Dendritic cell treated with granulocyte-macrophage colony-stimulating factor and Interleukin-4, amounts not matched to agents 40 ng/mL and 50 ng/mL, for 4 days (primary cell): Measurements from ENCODE around the gene TDRD10.

Experiments used
- H3K27ac Mint-ChIP-seq: one replicate; pipeline ENCODE4 v1.8.0; 2022; ENCODE audit warnings: mild to moderate bottlenecking, mixed read lengths
- H3K27me3 Mint-ChIP-seq: one replicate; pipeline ENCODE4 v1.8.0; 2022; ENCODE audit warnings: mild to moderate bottlenecking, mixed read lengths
- H3K36me3 Mint-ChIP-seq: one replicate; pipeline ENCODE4 v1.8.0; 2022; ENCODE audit warnings: low read depth, mixed read lengths
- H3K4me1 Mint-ChIP-seq: one replicate; pipeline ENCODE4 v1.8.0; 2022; ENCODE audit warnings: low read depth, mixed read lengths
- H3K4me3 Mint-ChIP-seq: one replicate; pipeline ENCODE4 v1.8.0; 2022; ENCODE audit warnings: mild to moderate bottlenecking, moderate library complexity, mixed read lengths
- H3K9me3 Mint-ChIP-seq: one replicate; pipeline ENCODE4 v1.8.0; 2022; ENCODE audit warnings: mixed read lengths
- intact Hi-C: fragments of 100-400 bp; cut with micrococcal nuclease; formaldehyde crosslinking; loops from one replicate; pipeline ENCODE4 v1.15.0; 2022

Gene TDRD10

GRCh38 chr1:154577346-154578057 lies 75.5 kb downstream of the TDRD10 start:
- H3K9me3 Mint-ChIP-seq: no peaks in the 10 kb centered on the region
- H3K36me3 Mint-ChIP-seq: peaks cover 45% of the 10 kb centered on the region
- no peak overlapping the region for H3K27ac Mint-ChIP-seq
- peaks cover 3% of the 10 kb centered on the region for H3K27me3 Mint-ChIP-seq
- intact Hi-C loops: no loop called here
- H3K4me1 Mint-ChIP-seq: no peaks in the 10 kb centered on the region
- no peak overlapping the region for H3K4me3 Mint-ChIP-seq

DNA sequence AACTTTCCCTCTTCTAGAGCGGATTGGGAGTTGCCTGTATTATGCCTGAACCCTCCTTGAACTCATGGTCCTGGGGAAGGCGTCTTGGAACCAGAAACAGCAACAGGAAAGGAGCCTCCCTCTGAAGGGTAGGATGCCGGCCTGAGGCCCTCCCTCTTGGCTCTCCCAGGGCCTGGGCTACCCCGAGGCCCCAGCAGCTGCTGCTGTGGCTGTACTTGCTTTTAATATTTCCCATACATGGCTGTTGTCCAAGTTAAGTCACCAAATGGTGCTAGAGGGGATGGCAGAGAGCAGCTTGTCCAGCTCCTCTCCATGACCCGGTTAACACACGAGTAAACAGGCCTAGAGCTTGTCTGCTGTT lies 76.0 kb downstream of the TDRD10 start:
- H3K27ac Mint-ChIP-seq: no peak overlapping the region
- H3K27me3 Mint-ChIP-seq: peaks cover 3% of the 10 kb centered on the region

GRCh38 chr1:154579374-154579773 lies 77.4 kb downstream of the TDRD10 start:
- Mint-ChIP-seq H3K4me3 (no peak overlapping the region), H3K27me3 (peaks cover 3% of the 10 kb centered on the region), H3K4me1 (no peaks in the 10 kb centered on the region), H3K27ac (no peak overlapping the region), H3K9me3 (no peaks in the 10 kb centered on the region), H3K36me3 (peaks cover 64% of the 10 kb centered on the region)
- intact Hi-C loops: no loop called here

More for the DNA sequence above, 76.0 kb downstream of the TDRD10 start:
- Mint-ChIP-seq H3K9me3 (no peaks in the 10 kb centered on the region), H3K4me1 (no peaks in the 10 kb centered on the region), H3K4me3 (no peak overlapping the region), H3K36me3 (peaks cover 50% of the 10 kb centered on the region)
- intact Hi-C loops: no loop called here

- intact Hi-C loops: no loop called here
- Mint-ChIP-seq H3K4me1 (no peaks in the 10 kb centered on the region), H3K27me3 (no peaks in the 10 kb centered on the region), H3K4me3 (no peak overlapping the region), H3K27ac (no peak overlapping the region), H3K36me3 (peaks cover 88% of the 10 kb centered on the region), H3K9me3 (no peaks in the 10 kb centered on the region)
Measured at GRCh38 chr1:154581766-154582165, 79.7 kb downstream of the TDRD10 start.

DNA sequence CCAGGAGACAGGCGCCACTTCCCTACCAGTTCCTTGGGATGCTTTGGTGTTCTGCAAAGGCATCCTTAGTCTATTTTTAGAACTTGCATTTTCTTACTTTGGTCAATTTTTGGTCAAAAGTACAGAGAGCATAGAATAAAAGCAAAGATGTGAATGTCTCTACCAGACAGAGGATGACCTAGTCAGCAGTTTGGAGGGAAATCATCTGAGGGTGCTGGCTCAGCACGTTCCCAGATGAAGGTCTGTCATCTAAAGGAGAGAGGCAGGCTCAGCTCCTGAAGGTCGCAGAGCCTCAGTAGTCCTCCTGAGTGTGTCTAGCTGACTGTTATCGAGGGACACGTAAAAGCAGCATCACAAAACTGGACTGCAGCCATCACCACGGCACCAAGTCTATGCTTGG lies 80.9 kb downstream of the TDRD10 start:
- H3K27me3 Mint-ChIP-seq: no peaks in the 10 kb centered on the region
- no peak overlapping the region for H3K27ac Mint-ChIP-seq
- H3K36me3 Mint-ChIP-seq: peaks cover 99% of the 10 kb centered on the region
- no peaks in the 10 kb centered on the region for H3K9me3 Mint-ChIP-seq
- intact Hi-C loops: no loop called here
- H3K4me1 Mint-ChIP-seq: no peaks in the 10 kb centered on the region
- no peak overlapping the region for H3K4me3 Mint-ChIP-seq

- H3K4me3 Mint-ChIP-seq: no peak overlapping the region
- no peaks in the 10 kb centered on the region for H3K27me3 Mint-ChIP-seq
- H3K36me3 Mint-ChIP-seq: peaks cover 100% of the 10 kb centered on the region
- no peak overlapping the region for H3K27ac Mint-ChIP-seq
- no peaks in the 10 kb centered on the region for H3K4me1 Mint-ChIP-seq
- intact Hi-C loops: no loop called here
- H3K9me3 Mint-ChIP-seq: no peaks in the 10 kb centered on the region
Measured at GRCh38 chr1:154583773-154584172, 81.8 kb downstream of the TDRD10 start.

DNA sequence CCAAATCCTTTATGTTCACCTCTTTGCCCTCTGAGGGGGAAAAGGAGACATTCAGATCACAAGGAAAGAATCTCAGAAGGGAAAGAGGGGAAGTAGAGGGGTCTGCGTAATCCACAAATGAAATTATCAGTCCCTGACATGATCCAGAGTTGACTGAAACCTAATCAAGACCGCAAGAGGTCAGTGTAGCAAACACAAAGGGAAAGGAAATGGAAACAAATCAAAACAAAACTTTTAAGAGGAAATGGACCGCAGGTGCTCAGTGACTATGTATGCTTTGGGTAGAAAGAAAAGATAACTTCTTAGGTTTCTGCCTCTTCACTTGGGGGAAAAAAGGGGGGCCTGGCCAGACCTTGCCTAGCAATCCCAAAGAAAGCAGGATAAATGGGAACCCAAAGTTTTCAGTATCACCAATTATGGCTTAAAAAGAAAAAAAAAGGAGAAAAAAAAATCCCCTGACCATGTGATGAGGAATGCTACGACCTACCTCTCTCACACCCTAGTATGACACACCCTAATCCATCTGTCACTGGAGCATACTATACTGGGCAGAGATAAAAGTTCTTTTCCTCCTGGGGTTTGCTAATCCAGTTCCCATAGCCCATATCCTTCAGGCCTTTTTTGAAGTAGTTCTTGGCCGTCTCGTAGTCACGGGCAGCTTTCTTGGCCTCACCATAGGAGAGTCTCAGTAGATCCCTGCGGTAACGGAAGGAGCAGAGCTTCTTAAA lies 82.4 kb downstream of the TDRD10 start:
- Mint-ChIP-seq H3K27ac (no peak overlapping the region), H3K27me3 (no peaks in the 10 kb centered on the region)

DNA sequence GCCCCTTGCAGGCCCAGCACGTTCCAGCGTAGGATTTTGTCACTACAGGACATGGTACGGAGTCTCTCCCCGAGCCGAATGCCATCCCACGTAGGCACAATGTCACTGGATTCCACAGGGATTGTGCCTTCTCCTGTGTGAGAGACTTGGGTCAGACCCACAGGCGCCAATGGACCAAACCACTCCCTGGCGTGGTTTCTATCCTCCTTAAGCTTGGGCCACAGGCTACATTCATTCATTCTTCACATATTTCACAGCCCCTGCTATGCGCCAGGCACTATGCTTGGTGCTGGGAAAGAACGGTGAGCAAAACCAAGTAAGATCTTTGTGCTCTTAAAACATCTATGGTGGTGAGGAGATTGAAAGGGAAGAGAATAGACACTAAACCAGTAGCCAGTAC lies 84.2 kb downstream of the TDRD10 start:
- Mint-ChIP-seq H3K9me3 (no peaks in the 10 kb centered on the region), H3K4me1 (no peaks in the 10 kb centered on the region), H3K27ac (no peak overlapping the region), H3K36me3 (peaks cover 100% of the 10 kb centered on the region), H3K27me3 (no peaks in the 10 kb centered on the region), H3K4me3 (no peak overlapping the region)
- intact Hi-C loops: no loop called here

More for the DNA sequence above, 82.4 kb downstream of the TDRD10 start:
- intact Hi-C loops: no loop called here
- Mint-ChIP-seq H3K9me3 (no peaks in the 10 kb centered on the region), H3K36me3 (peaks cover 100% of the 10 kb centered on the region), H3K4me1 (no peaks in the 10 kb centered on the region), H3K4me3 (no peak overlapping the region)

DNA sequence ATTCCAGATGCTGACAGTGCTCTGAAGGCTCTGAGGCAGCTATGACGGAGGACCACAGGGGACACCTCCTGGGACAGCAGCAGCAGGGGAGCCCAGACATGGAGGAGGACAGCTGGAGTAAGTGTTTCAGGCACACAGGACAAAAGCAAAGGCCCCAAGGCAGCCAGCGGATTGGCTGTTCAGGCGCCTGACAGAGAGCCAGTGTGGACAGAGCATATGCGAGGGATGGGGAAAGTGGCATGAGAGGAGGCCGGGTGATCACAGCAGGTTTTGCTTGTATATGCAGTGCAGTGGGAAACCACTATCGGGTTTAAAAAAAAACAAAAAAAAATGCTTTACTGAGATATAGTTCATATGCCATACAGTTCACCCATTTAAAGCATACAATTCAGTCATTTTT lies 84.6 kb downstream of the TDRD10 start:
- Mint-ChIP-seq H3K4me1 (no peaks in the 10 kb centered on the region), H3K36me3 (peaks cover 100% of the 10 kb centered on the region), H3K4me3 (no peak overlapping the region), H3K9me3 (no peaks in the 10 kb centered on the region), H3K27ac (no peak overlapping the region), H3K27me3 (no peaks in the 10 kb centered on the region)
- intact Hi-C loops: no loop called here

- no peaks in the 10 kb centered on the region for H3K4me1 Mint-ChIP-seq
- H3K27ac Mint-ChIP-seq: no peak overlapping the region
Measured at GRCh38 chr1:154589780-154590179, 87.8 kb downstream of the TDRD10 start.

DNA sequence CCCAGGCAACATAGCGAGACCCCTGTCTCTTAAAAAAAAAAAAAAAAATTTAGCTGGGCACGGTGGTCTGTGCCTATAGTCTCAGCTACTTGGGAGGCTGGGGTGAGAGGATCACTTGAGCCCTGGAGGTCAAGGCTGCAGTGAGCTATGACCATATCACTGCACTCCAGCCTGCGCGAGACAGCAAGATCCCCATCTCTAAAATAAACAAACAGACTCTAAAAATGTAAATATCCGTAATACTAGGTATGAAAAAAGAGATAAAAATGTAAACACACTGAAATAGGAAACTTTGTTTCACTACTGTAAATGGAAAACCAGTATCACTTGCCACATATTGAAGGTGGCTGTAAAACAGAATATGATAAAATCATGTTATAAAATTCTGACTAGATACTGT lies 88.7 kb downstream of the TDRD10 start:
- no peaks in the 10 kb centered on the region for H3K27me3 Mint-ChIP-seq
- H3K9me3 Mint-ChIP-seq: no peaks in the 10 kb centered on the region
- peaks cover 95% of the 10 kb centered on the region for H3K36me3 Mint-ChIP-seq
- intact Hi-C loops: no loop called here
- no peak overlapping the region for H3K27ac Mint-ChIP-seq
- no peaks in the 10 kb centered on the region for H3K4me1 Mint-ChIP-seq
- H3K4me3 Mint-ChIP-seq: no peak overlapping the region

More at GRCh38 chr1:154589780-154590179, 87.8 kb downstream of the TDRD10 start:
- no peaks in the 10 kb centered on the region for H3K27me3 Mint-ChIP-seq
- no peaks in the 10 kb centered on the region for H3K9me3 Mint-ChIP-seq
- H3K36me3 Mint-ChIP-seq: peaks cover 100% of the 10 kb centered on the region
- intact Hi-C loops: no loop called here
- H3K4me3 Mint-ChIP-seq: no peak overlapping the region

DNA sequence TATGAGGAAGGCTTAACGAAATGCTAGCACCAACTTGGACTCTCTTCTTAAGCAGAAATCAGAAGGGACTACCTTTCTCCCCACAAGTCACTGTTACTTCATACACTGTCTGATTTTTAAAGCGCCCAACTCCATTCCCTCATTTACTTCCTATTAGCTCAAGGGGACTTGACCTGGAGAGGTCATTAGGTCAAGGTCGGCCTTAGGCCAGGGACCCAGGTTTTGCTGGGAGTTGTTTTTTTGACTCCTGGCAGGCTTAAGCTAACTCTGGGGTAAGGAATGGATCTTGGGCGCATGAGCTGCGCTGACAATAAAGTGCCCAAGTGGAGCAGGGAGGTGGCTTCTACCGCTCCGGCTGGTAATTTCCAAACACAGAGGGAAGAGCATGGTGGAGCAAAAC lies 89.2 kb downstream of the TDRD10 start:
- peaks cover 95% of the 10 kb centered on the region for H3K36me3 Mint-ChIP-seq
- no peaks in the 10 kb centered on the region for H3K9me3 Mint-ChIP-seq
- intact Hi-C loops: no loop called here
- H3K27me3 Mint-ChIP-seq: no peaks in the 10 kb centered on the region
- no peaks in the 10 kb centered on the region for H3K4me1 Mint-ChIP-seq
- no peak overlapping the region for H3K4me3 Mint-ChIP-seq
- no peak overlapping the region for H3K27ac Mint-ChIP-seq

DNA sequence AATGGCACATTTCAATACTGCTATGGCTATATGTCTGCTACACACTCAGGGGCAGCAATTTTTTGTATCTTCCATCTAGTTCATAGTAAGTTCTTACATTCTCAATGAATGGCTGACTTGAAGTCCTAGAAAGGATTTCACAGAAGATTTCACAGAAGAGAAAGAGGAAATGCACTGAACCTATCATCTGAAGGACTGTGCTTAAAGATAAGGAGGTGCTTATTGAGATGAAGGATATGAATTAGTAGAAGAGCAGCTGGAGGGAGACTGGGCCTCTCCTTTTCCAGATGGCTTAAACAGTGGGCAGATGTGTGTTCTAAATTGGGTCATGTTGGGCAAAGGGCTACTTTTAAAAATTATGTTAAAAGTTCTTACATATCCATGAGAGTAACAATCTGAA lies 91.4 kb downstream of the TDRD10 start:
- no peak overlapping the region for H3K4me3 Mint-ChIP-seq
- intact Hi-C loops: no loop called here
- H3K4me1 Mint-ChIP-seq: peaks cover 9% of the 10 kb centered on the region
- H3K9me3 Mint-ChIP-seq: no peaks in the 10 kb centered on the region
- H3K36me3 Mint-ChIP-seq: peaks cover 95% of the 10 kb centered on the region
- H3K27ac Mint-ChIP-seq: no peak overlapping the region
- H3K27me3 Mint-ChIP-seq: no peaks in the 10 kb centered on the region

GRCh38 chr1:154594811-154595210 lies 92.8 kb downstream of the TDRD10 start:
- Mint-ChIP-seq H3K4me3 (no peak overlapping the region), H3K27ac (no peak overlapping the region), H3K36me3 (peaks cover 95% of the 10 kb centered on the region)

DNA sequence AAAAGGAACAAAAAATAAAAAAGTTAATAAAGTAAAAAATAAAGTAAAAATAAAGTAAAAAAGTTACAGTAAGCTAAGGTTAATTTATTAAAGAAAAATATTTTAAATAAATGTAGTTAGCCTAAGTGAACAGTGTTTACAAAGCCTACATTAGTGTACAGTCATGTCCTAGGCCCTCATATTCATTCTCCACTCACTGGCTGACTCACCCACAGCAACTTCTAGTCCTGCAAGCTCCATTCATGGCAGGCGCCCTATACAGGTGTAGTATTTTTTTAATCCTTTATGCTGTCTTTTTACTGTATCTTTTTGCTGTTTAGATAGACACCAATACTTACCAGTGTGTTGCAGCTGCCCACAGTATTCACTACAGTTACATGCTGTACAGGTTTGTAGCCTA lies 93.6 kb downstream of the TDRD10 start:
- Mint-ChIP-seq H3K4me3 (no peak overlapping the region), H3K4me1 (peaks cover 19% of the 10 kb centered on the region), H3K9me3 (no peaks in the 10 kb centered on the region), H3K27ac (no peak overlapping the region), H3K36me3 (peaks cover 95% of the 10 kb centered on the region), H3K27me3 (no peaks in the 10 kb centered on the region)
- intact Hi-C loops: no loop called here

More at GRCh38 chr1:154594811-154595210, 92.8 kb downstream of the TDRD10 start:
- H3K4me1 Mint-ChIP-seq: peaks cover 13% of the 10 kb centered on the region
- no peaks in the 10 kb centered on the region for H3K9me3 Mint-ChIP-seq
- intact Hi-C loops: no loop called here
- no peaks in the 10 kb centered on the region for H3K27me3 Mint-ChIP-seq
